Measurements from ENCODE around the gene ST8SIA3. TPM values are rescaled to one million over a fixed set of nuclear protein-coding genes. Genes with fewer than 3 reads are reported as not detected.

ST8SIA3 gene
- total RNA-seq, 6 donors from 2014 or later: under 0.01 TPM; not detected in 5

DNA sequence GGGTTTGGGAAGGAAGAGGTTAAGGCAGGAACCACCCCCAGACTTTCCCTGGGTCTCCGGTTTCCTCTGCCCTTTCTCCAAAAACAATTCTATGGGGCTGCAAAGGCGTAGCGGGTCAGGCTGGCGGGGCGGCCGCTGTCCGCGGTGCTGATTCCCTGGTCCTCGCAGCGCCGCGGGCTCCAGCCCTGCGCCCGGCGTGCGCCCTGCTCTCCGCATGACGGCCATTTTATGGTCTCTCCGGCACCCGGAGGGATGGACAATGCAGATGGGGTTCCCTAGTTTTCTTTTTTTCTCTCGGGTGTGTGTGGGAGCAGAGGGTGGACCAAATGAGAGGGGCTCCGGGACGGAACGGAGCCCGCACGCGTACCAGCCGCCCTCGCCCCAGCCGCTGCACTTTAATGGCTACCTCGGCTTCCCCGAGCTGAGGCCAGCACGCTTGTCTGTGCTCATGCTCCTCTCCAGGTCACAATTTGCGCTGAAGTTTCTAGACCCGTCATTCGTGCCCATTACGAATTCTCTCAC is 1.6 kb downstream of the ST8SIA3 start:
- no peak overlapping the region for H3K27ac ChIP-seq
- ATAC-seq (ENCODE audit: low FRiP score in 2 of 2): peak in 1 of 2 donors; percentile 69
- DNase-seq: peak in 1 of 2 donors; percentile 89

DNA sequence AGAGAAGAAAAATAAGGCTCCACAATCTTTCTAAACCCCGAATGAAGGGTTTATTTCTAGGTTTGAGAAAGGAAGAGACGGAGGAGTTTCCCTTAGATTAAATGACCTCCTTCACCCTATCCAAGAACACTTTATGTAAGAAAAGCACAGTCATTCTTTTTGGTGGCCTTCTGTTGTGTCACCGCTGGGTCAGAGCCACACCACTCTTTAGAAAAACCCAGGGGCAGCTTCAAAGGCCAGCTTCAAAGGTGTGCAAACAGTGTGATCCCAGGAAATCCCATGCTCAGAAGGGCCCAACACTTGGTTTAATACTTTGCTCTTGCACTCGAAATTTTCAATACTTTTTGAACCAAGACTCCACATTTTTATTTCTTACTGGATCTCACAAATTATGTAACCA is 7.1 kb downstream of the ST8SIA3 start:
- DNase-seq (no peak), ATAC-seq (ENCODE audit: low FRiP score in 2 of 2) (no peak)
- TF ChIP-seq, protein P1, sequence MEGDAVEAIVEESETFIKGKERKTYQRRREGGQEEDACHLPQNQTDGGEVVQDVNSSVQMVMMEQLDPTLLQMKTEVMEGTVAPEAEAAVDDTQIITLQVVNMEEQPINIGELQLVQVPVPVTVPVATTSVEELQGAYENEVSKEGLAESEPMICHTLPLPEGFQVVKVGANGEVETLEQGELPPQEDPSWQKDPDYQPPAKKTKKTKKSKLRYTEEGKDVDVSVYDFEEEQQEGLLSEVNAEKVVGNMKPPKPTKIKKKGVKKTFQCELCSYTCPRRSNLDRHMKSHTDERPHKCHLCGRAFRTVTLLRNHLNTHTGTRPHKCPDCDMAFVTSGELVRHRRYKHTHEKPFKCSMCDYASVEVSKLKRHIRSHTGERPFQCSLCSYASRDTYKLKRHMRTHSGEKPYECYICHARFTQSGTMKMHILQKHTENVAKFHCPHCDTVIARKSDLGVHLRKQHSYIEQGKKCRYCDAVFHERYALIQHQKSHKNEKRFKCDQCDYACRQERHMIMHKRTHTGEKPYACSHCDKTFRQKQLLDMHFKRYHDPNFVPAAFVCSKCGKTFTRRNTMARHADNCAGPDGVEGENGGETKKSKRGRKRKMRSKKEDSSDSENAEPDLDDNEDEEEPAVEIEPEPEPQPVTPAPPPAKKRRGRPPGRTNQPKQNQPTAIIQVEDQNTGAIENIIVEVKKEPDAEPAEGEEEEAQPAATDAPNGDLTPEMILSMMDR (IDR thresholded peaks at IDR 0.05): no peak
- TF ChIP-seq POLR2A (IDR thresholded peaks at IDR 0.05) (no peak), EP300 (IDR thresholded peaks at IDR 0.05) (no peak), POLR2AphosphoS5 (IDR thresholded peaks at IDR 0.05) (no peak)
- Histone ChIP-seq H3K9me3 (no peaks in the 10 kb centered on the region), H3K36me3 (no peaks in the 10 kb centered on the region), H3K27me3 (no peaks in the 10 kb centered on the region), H3K4me3 (no peak overlapping the region), H3K4me1 (no peaks in the 10 kb centered on the region), H3K27ac (no peak overlapping the region)
- 49% methylated on average over 4 of the region's 4 CpGs for WGBS, 2 donors

More for the DNA sequence above, 1.6 kb downstream of the ST8SIA3 start:
- Histone ChIP-seq H3K4me3 (no peak overlapping the region), H3K9me3 (no peaks in the 10 kb centered on the region), H3K27me3 (peaks cover 0 to 27% (median 12%) of the 10 kb centered on the region in 4 donors), H3K36me3 (no peaks in the 10 kb centered on the region), H3K4me1 (peaks cover 0 to 15% (median 0%) of the 10 kb centered on the region in 4 donors)
- TF ChIP-seq, protein P1 (IDR thresholded peaks at IDR 0.05): no peak
- TF ChIP-seq POLR2A (IDR thresholded peaks at IDR 0.05) (no peak), EP300 (IDR thresholded peaks at IDR 0.05) (no peak), POLR2AphosphoS5 (IDR thresholded peaks at IDR 0.05) (no peak)
- WGBS, 2 donors: 3 to 16% methylated on average over 33 to 37 of the region's 37 CpGs

DNA sequence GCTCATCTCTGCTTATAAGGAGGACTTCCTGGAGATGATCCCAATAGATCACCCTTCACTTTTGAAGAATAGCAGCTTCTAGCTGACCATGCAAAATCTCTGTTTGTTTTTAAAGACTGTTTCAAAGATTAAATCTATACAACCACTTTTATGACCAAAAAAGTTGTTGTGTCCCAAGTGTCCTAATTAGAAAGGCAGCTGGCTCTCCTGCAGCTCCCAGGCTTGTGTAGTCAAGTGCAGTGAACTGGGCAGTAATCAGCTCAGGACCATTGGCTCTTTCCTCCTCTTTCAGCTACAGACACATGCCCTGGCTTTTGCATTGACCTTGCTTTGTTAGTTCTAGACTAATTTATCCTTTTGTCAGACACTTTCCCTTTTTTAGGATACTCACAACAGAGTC is 10.4 kb downstream of the ST8SIA3 start:
- Histone ChIP-seq H3K4me1 (no peaks in the 10 kb centered on the region), H3K9me3 (no peaks in the 10 kb centered on the region), H3K27ac (no peak overlapping the region), H3K27me3 (no peaks in the 10 kb centered on the region), H3K4me3 (no peak overlapping the region), H3K36me3 (no peaks in the 10 kb centered on the region)
- no peak for TF ChIP-seq EP300 (IDR thresholded peaks at IDR 0.05)
- DNase-seq: no peak
- no peak for ATAC-seq (ENCODE audit: low FRiP score in 2 of 2)

DNA sequence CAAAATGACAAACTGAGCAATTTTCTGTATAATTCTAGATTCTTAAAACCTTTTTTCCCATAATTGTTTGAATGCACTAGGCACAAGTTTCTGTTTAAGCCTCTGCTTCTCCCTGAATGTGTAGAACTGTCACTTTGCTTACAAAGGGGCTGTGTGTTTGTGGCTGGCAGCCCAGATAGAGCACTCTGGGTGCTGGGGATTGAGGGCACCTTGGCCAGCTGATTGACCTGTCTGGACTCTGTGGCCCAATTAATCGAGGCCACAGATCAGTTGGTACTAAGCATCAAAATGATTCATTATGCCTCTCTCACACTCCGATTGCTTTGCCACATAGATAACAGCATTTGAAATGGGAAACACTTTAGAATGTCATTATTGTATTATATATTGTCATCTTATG is 12.1 kb downstream of the ST8SIA3 start:
- Histone ChIP-seq H3K36me3 (no peaks in the 10 kb centered on the region), H3K4me3 (no peak overlapping the region), H3K27me3 (no peaks in the 10 kb centered on the region), H3K27ac (no peak overlapping the region), H3K4me1 (no peaks in the 10 kb centered on the region), H3K9me3 (no peaks in the 10 kb centered on the region)
- 80 to 95% methylated on average over 2 of the region's 2 CpGs for WGBS, 2 donors
- TF ChIP-seq, protein P1 (IDR thresholded peaks at IDR 0.05): no peak
- TF ChIP-seq POLR2AphosphoS5 (IDR thresholded peaks at IDR 0.05): no peak
- no peak for TF ChIP-seq POLR2A (IDR thresholded peaks at IDR 0.05)
- TF ChIP-seq EP300 (IDR thresholded peaks at IDR 0.05): no peak
- DNase-seq (no peak), ATAC-seq (ENCODE audit: low FRiP score in 2 of 2) (no peak)

DNA sequence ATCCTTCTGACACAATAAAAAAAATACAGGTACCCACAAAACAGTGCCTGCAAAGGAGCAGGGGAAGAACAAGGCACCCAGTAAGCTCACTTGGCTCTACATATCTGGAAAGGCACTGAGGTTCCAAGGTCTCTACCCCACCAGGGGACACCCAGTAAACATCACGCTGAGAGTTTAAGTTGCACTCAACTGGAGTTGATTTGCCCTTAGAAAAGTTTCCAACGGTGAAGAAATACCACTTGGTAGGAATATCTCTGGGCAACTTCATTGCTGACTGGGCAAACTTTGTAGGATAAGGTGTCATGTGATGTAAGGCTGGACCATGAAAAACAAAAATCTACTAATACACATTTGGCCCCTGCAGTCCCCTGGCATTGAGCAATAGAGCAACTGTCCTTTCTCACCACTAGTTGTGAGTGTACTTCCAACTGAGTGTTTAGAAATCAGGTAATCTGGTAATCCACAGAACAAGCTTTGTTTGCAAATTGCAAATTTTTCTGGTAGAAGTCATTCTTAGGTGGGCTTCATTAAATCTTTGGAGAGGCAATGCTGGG is 14.2 kb downstream of the ST8SIA3 start:
- no peaks in the 10 kb centered on the region for H3K36me3 ChIP-seq
- no peaks in the 10 kb centered on the region for H3K27me3 ChIP-seq
- TF ChIP-seq, protein P1 (IDR thresholded peaks at IDR 0.05): no peak
- no peak for TF ChIP-seq EP300 (IDR thresholded peaks at IDR 0.05)
- no peak for TF ChIP-seq POLR2AphosphoS5 (IDR thresholded peaks at IDR 0.05)
- TF ChIP-seq POLR2A (IDR thresholded peaks at IDR 0.05): no peak
- H3K27ac ChIP-seq: no peak overlapping the region
- DNase-seq (no peak), ATAC-seq (ENCODE audit: low FRiP score in 2 of 2) (no peak)
- H3K9me3 ChIP-seq: no peaks in the 10 kb centered on the region
- no peak overlapping the region for H3K4me3 ChIP-seq
- 75 to 79% methylated on average over 2 of the region's 2 CpGs for WGBS, 2 donors
- no peaks in the 10 kb centered on the region for H3K4me1 ChIP-seq

Data from upper lobe of left lung (tissue), 6 donors.